GM19468 (cell line): ENCODE measurements around the gene AKAP1.

ENCODE experiments used
- ATAC-seq: cut with Tn5 transposase; IDR thresholded peaks from one replicate; pipeline ENCODE4 v1.9.1; 2021; ENCODE audit warnings: mild to moderate bottlenecking, moderate library complexity, moderate number of reproducible peaks; ENCODE audit not compliant: unreplicated experiment; ENCODE audit errors: extremely low read depth

The AKAP1 gene

DNA sequence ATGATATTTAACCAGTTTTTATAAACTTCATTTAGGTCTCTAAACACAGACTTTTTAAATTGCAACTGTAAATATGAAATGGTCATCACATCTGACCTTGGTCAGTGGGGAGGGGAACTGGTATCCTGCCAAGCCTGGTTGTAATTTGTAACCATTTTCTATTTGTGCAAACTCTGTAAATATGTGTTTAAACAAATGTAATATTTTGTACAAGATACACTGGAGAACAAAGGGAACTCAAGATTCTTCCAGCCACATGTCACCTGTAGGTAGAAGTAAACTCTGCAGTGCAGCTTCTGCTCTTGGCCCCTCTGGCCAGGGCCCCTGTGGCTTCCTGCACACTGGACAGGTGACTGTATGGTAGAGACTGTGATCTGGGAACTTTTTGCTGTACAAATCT lies 35.8 kb downstream of the AKAP1 start:
- no peak for ATAC-seq

DNA sequence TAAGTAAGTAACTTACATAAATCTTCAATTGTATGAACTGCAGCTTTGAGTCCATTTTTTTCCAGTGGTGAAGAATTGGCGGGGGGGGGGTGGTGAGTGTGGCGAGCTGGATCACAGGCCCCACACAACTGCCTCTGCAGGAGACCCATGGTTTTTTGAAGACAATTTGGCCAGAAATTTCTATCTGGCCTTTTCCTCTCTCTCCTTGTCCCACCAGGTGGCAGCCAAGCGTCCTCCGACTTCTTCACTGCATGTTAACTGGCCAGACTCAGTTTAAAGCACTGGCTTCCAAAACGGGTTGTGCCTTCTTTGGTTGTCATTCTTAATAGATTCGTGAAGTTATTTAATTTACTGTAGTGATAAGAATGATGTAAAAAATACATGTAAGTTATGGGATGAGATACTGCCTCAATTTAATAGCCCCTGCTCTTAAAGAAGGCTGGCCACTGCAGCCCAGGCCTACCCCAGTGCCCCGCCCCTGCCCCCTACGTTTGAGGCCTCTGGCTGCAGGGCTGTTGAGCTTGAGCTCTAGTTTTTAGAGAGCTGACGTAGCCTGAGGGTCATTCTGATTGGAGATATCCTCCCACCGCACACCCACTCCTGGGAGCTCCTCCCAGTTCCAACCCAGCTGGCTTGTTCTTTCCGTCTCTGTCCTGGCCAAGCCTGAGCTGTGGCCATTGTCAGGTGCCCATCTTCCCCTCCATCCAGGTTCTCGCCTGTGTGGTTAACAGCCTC lies 36.4 kb downstream of the AKAP1 start:
- ATAC-seq, result no peak

DNA sequence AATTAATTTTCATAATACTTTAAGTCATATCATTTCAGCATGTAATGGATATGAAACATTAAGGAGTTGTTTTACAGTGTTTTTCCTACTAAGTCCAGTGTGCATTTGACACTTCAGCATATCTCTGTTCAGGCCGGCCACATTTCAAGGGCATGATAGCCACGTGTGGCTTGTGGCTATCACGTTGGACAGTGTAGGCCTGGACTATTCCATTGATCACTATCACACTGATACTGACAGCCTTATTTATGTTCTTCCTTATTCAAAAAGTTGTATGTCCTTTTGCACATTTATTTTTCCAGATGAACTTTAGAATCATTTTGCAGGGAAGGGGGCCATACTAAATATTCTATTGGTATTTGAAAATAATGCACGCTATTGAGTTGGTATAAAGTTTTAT lies 39.0 kb downstream of the AKAP1 start:
- no peak for ATAC-seq

DNA sequence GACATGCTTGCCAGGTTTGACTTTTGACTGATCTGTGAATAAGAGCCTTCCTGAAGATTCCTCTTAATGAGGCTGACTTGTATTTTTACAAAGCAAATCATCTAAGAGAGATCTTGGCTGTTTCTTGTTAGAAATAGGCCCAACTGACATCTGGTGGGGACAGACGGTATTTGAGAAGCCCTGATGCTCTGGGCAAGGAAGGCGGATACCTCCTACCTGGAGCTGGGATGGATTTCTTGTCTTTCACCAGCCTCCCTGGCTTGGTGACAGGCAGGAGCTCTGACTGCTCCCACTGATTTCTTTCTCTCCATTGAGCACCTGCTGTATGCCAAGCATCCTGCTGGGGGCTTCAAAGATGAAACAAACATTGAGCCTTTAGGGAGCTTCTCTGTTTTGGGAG lies 40.4 kb downstream of the AKAP1 start:
- no peak for ATAC-seq

DNA sequence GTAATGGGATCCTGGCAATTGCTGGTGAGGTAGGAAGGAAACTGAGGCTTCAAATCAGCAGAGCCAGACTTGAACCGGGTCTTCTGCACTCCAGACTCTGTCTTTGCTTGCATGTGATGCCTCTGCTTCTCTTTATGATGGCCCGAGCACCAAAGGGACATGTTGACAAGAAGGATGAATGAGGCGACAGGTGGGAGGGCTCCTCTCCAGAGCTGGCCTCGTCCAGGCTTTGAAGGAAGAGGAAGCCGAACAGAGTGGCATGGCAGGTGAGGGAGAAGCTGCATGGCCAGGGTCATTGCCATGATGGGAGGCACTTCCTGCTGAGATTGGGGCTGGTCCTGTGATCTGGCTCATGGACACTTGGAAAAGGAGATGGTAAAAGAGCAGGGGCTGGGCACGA lies 40.8 kb downstream of the AKAP1 start:
- no peak for ATAC-seq

DNA sequence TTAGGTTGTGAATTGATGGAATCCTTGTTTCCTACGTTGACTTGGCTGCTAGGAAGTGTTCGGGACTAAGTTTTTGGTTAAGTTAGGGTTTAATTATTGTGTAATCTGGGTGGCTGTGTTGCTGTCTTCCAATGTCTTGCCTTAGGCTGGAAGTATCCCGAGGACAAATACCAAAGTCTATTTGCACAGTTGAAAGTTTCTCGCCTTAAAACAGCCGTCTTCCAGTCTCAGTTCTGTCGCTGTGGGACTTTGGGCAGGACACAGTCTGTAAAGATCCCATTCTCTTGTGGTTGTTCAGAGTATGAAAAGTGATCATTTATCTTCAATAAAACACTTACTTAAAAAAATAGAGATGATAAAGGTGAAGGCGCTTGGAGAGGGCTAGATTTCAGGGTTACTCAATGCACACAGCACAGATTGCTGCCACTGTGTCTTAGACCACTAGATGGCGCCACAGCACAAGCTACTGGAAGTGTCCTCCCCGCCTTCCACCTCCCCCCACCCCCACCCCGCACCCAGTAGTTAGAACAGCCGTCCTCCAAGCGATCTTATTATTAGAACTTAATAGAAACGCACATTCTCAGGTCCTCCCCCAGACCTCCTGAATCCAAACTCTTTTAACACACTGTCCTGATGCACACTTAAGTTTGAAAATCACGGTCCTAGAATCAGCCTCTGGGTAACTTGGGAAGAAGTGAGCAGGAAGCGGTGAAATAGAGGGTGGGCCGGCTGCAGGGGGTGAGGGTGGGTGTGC lies 45.8 kb downstream of the AKAP1 start:
- no peak for ATAC-seq

DNA sequence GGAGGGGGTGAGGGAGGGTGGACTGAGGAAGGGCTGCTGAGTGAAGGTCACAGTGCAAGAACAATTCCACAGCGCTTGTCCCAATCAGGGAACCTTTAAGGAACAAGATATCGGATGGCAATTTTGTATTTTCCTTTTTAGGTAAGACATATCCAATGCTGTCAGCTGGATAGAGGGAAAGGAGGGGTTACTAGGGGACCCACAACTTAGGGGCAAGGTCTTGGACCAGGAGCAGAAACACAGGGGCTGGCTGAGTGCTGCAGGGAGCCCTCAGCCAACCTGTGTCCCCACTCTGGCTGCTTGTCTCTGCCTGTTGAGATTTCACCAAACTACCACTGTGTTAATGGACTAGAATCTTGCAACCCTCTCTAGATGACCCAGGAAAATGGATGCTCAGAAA lies 47.6 kb downstream of the AKAP1 start:
- ATAC-seq, result no peak

DNA sequence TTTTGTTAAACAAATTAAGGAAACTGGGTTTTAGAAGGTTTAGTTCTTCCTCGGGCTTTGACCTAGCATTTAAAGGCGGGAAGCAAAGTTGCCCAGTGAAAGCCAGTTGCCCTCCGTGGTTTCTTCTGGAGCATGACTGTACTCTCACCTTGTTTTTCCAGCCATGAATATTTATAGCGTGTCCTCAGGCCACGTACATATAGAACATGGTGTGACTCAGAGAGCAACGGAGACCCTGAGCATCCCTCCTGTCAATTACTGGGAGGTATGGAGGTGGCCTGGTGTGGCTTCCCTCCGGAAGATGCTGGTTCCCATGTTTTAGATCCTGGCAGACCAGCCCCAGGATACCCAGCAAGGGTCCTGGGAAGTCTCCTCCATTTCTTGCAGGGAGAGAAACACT lies 48.4 kb downstream of the AKAP1 start:
- no peak for ATAC-seq

DNA sequence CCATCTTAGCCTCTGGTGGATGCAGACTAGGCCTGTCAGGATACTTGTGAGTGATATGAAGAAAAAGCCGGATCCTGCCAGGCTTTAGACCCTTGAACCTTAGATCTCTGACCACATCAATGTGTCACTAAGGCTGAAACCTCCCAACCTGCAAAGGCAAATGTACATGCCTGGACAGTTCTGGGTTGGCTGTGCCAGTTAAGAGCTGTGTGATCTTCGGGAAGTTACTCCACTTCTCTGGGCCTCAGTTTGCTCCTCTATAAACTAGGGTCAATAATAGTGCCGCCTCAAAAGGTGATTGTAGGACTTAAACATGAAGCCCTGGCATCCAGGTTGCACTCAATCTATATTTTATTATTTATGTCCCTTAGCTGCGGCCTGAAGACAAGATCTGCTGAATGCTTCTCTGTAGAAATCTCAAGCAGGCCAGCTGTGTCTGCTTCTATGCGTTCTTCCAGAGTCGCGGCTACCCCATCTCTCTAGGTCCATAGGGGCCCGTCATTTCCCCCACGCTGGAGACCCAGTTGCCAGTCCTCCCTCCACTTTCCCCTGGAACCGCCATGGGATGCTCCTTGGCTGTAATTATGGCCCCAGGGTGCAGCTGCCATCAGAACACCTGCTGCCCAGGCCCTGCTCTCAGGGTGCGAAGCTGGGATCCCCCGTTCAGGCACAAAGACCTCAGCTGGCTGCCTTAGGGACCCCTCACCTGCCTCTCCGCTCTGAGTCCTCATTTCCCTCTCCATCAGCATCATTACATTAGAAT lies 50.2 kb downstream of the AKAP1 start:
- no peak for ATAC-seq

DNA sequence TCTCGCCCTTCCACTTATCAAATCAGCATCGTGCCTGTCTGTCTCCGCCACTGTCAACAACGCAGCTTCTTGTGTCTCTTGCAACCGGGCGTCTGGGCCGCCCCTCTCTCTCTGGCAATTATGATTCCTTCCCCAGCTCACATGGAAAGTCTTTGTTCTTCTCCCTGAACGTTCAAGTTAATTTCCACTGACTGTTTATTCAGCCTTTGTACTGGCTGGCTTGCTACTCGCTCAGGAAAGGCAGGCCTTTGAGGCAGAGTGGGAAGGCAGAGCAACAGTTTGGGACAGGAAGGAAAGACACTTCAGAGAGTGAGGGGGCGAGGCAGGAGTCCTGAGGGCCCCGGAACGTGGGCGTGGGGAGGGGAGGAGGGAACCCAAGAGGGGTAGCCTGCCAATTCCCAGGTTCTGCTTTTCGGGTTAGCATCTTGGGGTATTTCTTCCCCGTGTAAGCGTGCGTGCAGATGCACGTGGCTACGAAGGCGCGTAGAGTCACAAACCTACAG lies 50.8 kb downstream of the AKAP1 start:
- no peak for ATAC-seq

DNA sequence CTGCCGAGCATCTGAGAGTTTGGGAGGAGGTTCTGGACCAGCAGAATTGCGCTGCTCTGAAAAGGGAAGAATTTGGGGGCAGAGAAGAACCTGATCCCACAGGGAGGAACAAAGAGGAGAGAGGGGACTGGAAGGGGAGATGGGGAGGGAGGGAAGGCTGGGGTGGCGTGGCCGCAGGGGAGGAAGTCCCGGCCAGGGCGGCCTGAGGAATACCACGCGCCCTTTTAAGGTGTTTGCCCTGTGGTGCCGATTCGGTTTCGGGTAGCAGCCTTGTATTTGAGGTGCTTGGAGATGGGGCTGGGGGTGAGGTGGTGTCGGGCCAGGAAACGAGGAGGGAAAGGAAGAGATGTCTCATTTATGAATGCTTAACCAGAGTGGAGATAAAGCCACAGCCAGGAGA lies 51.3 kb downstream of the AKAP1 start:
- ATAC-seq, result no peak

DNA sequence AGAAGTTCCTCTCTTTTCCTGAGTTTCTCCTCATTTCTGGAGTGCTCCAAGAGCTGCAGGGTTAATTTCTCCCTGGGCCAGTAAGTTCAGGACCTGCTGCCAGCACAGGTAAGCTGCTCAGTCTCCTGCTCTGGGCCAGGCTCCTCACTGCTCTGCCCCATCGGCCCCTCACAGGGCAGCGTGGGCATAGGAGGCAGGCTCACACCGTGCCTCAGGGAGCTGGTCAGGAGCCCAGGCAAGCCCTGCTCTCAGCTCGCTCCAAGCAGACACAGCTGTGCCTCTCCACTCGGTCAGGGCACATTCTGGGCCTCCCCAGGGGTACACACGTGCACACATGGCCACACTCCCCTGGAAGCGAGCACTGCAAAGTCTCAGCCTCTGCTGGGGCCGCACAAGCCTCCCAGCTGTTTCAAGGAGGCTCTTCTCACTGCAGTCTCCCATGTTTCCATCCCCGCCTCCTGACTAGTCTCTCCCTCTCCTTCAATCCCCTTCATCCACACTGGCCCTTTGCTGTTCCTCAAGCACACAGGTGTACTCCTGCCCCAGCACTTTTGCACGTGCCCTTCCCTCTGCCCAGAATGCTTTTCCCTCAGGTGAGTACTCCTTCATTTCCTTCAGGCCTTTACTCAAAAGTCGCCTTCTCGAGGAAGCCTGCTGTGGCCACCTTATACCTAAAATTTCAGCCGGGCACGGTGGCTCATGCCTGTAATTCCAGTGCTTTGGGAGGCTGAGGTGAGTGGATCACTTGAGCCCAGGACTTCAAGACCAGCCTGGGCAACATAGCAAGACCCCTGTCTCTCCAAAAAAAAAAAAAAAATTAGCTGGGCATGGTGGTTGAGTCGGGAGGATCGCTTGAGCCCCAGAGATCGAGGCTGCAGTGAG lies 53.2 kb downstream of the AKAP1 start:
- ATAC-seq, result no peak

DNA sequence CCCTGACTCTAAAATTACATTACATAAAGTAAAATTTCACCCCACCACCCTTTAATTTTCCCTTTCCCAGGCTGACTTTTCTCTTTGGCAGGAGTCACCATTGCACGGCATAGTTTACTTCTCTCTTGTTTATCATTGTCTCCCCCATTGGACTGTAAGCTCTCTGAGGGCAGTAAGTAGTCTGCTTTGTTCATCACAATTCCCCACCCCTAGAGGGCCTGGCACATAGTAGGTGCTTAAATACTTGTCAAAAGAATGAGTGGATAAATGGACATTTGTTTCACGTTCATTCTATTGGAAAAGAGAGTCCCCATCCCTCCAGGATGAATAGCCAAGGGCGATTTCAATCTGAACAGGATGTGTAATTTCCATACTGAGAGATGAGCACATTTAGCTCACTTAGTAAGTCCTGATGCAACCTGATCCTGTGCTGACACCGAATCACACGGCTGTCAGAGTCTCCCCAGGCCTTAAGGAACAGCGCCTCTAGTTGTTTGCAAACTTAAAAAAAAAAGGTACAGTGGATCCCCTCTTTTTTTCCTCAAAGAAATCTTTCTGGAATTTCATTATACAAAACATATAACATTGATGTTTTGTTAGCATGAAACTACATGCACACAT lies 54.0 kb downstream of the AKAP1 start:
- ATAC-seq, result no peak

DNA sequence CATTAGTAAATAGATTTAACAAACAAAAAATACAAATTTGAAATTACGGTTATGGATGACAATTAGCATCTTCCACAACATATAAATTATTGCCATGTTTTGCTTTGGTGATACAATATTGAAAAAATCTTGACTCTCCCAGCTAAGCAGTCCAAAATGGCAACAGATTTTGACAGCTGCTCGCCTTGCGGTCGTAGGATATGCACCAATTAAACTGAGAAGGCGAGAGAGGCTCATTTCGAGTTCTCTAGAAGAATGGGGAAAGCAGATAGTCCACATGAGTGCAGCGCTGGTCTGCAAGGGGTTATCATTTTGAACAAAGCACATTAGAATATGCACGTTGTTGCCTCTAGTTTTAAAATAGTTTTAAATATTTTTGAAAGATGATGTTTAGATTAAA lies 55.3 kb downstream of the AKAP1 start:
- ATAC-seq, result no peak

DNA sequence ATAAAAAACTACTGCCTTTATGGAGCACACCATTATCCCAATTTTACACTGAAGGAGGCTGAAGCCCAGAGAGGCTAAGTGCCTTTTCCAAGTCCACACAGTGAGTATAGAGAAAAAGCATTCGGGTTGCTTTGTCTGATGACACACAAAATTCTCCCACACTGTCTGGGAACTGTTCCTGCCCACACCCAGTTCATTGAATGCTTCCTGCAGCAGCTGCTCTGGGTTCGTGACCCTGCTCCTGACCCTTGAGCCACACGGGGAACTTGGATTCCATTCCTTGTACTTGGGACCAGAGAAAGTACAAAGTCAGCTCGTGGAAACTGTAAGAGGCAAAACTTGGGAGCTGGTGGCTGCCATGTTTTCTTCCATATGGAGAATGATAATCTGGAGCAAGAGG lies 57.9 kb downstream of the AKAP1 start:
- no peak for ATAC-seq

DNA sequence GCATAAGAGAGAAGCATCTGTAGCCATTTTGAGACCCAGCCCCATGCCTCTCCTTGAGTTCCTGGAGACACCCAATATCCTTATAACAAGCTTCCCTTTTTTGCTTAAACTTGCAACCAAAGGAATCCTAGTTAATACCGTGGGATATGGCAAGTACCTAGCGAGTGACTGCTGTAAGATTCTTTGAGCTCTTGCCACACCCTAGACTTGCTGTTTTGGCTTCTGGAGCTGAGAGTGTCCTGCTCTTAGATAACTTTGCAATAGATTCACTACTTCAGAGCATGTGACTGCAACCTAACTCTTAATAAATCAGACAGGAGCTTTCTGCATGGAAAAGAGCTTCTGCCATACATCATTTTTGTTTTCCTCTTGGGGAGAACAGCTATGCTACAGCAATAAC lies 58.3 kb downstream of the AKAP1 start:
- ATAC-seq, result no peak

DNA sequence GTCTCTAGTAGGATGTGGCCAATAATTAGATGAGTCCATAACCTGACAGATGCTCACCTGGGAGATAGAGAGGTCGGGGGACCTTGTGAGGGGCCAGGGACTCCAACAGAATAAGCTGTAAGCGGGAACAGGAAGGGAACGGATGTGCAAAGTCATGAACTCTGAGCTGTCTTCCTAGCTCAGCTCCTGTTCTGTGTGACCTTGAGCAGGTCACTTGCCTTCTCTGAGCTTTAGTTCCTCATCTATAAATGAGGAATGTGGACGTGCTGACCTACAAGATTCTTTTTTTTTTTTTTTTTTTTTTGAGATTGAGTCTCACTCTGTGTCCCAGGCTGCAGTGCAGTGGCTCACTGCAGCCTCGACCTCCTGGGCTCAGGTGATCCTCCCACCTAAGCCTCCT lies 58.9 kb downstream of the AKAP1 start:
- ATAC-seq, result no peak

DNA sequence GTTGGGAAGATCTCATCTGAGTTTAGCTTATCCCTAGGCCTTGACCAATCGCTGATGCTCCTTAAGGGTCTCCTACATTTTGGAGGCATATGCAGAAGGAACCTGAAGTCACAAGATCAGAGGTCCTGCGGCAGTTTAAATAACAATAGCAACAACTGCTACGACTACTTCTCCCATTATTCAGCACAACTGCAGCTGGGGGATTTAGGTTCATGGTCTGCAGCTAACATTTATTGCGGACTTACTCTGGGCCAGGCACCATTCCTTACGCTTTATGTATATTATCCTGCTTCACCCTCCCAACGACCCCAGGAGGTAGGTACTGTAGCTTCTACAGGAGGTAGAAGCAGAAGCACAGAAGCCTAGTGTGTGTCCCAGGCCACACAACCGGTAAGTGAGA lies 59.5 kb downstream of the AKAP1 start:
- no peak for ATAC-seq

DNA sequence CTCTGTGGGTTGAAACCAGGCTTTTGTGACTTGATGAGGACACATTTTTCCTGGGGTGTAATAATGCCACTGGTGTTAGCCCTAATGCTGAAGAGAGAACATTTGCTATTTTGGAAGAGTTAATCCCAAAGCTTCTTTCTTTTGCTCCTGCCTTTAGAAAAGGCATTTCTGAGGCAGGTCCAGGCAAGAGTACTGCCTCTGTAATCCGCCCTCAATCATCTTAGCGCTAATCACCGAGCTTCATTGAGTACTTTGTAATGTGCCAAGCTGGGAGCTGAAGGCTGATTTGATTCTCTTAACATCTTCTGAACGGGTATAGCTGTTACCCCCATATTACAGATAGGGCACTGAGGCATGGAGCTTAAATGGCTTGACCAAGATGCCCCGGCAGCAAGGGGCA lies 60.3 kb downstream of the AKAP1 start:
- no peak for ATAC-seq

DNA sequence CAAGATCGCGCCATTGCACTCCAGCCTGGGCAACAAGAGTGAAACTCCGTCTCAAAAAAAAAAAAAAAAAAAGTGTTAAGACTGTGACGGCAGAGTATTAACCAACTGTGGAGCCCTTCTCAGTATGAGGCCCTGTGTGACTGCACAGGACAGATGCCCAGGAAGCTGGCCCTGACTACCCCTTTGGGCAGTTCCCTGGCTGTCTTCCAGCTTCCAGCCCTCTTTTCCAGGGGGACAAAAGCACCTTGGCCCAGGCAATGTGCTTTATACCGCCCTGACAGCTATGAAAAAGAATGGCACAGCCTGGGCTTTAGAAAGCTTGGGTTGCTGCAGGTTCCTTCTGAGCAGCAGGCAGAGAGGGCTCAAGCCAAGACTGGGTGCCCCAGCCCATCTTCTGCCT lies 61.2 kb downstream of the AKAP1 start:
- ATAC-seq, result no peak
